CD4-positive, alpha-beta T cell (primary cell): ENCODE measurements around the gene TARM1. TPM values are rescaled to one million over a fixed set of nuclear protein-coding genes. Genes with fewer than 3 reads are reported as not detected.

Experiments
- ATAC-seq: fragments of 200-7000 bp; cut with Tn5 transposase; one replicate; pipeline ENCODE4 v1.10.0; 2022; ENCODE audit warnings: mild to moderate bottlenecking; ENCODE audit not compliant: poor library complexity
- CTCF ChIA-PET: fragments of 350-600 bp; sonication (Branson Sonifier 250); formaldehyde crosslinking; loops from one replicate; lab custom pipeline; 2021; ENCODE audit warnings: antibody characterized with exemption, inconsistent platforms; lab: Charles Lee
- POLR2A ChIA-PET: fragments of 350-600 bp; sonication (Branson Sonifier 250); formaldehyde crosslinking; loops from one replicate; lab custom pipeline; 2021; ENCODE audit warnings: antibody characterized with exemption, inconsistent platforms; lab: Charles Lee
- DNase-seq, 14 experiments: peaks; one replicate each; pipeline ENCODE4 v3.0.0-alpha.2; 2013 to 2020; ENCODE audit warnings: mixed read lengths in 2 of 14
- H3K27ac ChIP-seq, 2 donors: one replicate each; pipeline versions ENCODE4 v1.5.1 to v1.7.0; 2013; ENCODE audit warnings: low read length in 2 of 2, low read depth in 1 of 2, mild to moderate bottlenecking in 1 of 2
- H3K27me3 ChIP-seq, 2 experiments: 1 replicate in 1 of 2; 2 replicates in 1 of 2; pipeline versions ENCODE4 v1.6.1 to v1.7.0; 2013; ENCODE audit warnings: low read length in 2 of 2, control low read depth in 1 of 2, mild to moderate bottlenecking in 1 of 2, moderate library complexity in 1 of 2; ENCODE audit not compliant: insufficient read depth in 2 of 2, control insufficient read depth in 1 of 2
- H3K36me3 ChIP-seq: one replicate; pipeline ENCODE4 v1.6.1; 2013; ENCODE audit warnings: low read length, control low read depth; ENCODE audit not compliant: insufficient read depth
- H3K4me1 ChIP-seq: one replicate; pipeline ENCODE4 v1.6.1; 2013; ENCODE audit warnings: low read length, control low read depth; ENCODE audit not compliant: insufficient read depth
- H3K4me3 ChIP-seq: one replicate; pipeline ENCODE4 v1.5.1; 2013; ENCODE audit warnings: mild to moderate bottlenecking, low read length, moderate library complexity
- H3K9me3 ChIP-seq, 2 experiments: 1 replicate in 1 of 2; 2 replicates in 1 of 2; pipeline versions ENCODE4 v1.6.1 to v1.7.0; 2013; ENCODE audit warnings: low read length in 2 of 2, mild to moderate bottlenecking in 2 of 2, control low read depth in 1 of 2, moderate library complexity in 1 of 2; ENCODE audit not compliant: control insufficient read depth in 1 of 2, insufficient read depth in 1 of 2
- H3K27ac Mint-ChIP-seq: one replicate; pipeline ENCODE4 v1.8.0; 2020; ENCODE audit warnings: mixed read lengths
- H3K27me3 Mint-ChIP-seq: one replicate; pipeline ENCODE4 v1.8.0; 2021; ENCODE audit warnings: mixed read lengths
- H3K36me3 Mint-ChIP-seq: one replicate; pipeline ENCODE4 v1.8.0; 2021; ENCODE audit warnings: low read depth, mixed read lengths
- H3K4me1 Mint-ChIP-seq: one replicate; pipeline ENCODE4 v1.8.0; 2021; ENCODE audit warnings: low read depth, mixed read lengths
- H3K4me3 Mint-ChIP-seq: one replicate; pipeline ENCODE4 v1.8.0; 2020; ENCODE audit warnings: mild to moderate bottlenecking, mixed read lengths
- H3K9me3 Mint-ChIP-seq: one replicate; pipeline ENCODE4 v1.8.0; 2020; ENCODE audit warnings: mixed read lengths
- intact Hi-C, 2 experiments: fragments of 100-400 bp; cut with DNase I in 1 of 2; cut with micrococcal nuclease in 1 of 2; formaldehyde crosslinking; loops; one replicate each; pipeline versions ENCODE4 v1.15.1 to v1.9.0; 2023 to 2025; cut with DNase I, micrococcal nuclease
- total RNA-seq, 174 experiments: library from RNA in 2 of 174; stranded (reverse) in 2 of 174; gene quantifications; one replicate each; pipeline ENCODE4 v1.2.3 and lab custom pipeline; 2021 to 2026
- TF ChIP-seq, protein P1 (sequence below): fragments of 200-600 bp; IDR thresholded peaks from one replicate; pipeline ENCODE4 v1.8.0; 2022; ENCODE audit warnings: antibody characterized with exemption, mild to moderate bottlenecking

Gene TARM1
- total RNA-seq, 2 experiments from 2014 or later, result not detected

DNA sequence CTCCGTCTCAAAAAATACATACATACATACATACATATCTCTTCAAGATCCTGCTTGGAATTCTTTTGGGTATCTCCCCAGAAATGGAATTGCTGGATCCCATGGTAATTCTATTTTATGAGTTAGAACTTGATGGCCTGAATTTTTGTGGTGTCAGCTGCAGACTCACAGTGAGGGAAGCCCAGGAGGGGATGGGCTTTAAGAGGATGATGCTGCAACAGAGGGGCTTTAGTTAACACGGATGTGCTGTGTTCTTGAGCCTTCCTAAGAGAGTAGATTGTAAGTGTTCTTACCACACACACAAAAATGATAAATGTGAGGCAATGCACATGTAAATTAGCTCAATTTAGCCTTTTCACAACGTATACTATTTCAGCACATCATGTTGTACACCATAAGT is 58.0 kb downstream of the TARM1 start:
- CTCF ChIA-PET, result interaction anchor here (1.1 to 2.0 kb wide), 5 partner anchors 10 to 230 kb away, joined by 3 to 8 read pairs (median 5); no protein-coding TSS in a partner anchor
- no peak for ATAC-seq
- H3K9me3 ChIP-seq, result peaks cover 0 to 6% of the 10 kb centered on the region in 2 experiments
- H3K36me3 Mint-ChIP-seq, result no peaks in the 10 kb centered on the region
- intact Hi-C loops, result loop anchor here (1.0 to 5.0 kb wide), 4 partner anchors 116 to 251 kb away; partner anchors contain the start of gene CACNG7 (in 1 of the 2)
- no peak overlapping the region for H3K4me3 ChIP-seq
- H3K27ac ChIP-seq, result no peak overlapping the region
- POLR2A ChIA-PET, result interaction anchor here (1.1 kb wide), 1 partner anchor 157 kb away, joined by 4 read pairs; no protein-coding TSS in a partner anchor
- H3K9me3 Mint-ChIP-seq, result no peaks in the 10 kb centered on the region
- no peaks in the 10 kb centered on the region for H3K36me3 ChIP-seq
- TF ChIP-seq, protein P1, sequence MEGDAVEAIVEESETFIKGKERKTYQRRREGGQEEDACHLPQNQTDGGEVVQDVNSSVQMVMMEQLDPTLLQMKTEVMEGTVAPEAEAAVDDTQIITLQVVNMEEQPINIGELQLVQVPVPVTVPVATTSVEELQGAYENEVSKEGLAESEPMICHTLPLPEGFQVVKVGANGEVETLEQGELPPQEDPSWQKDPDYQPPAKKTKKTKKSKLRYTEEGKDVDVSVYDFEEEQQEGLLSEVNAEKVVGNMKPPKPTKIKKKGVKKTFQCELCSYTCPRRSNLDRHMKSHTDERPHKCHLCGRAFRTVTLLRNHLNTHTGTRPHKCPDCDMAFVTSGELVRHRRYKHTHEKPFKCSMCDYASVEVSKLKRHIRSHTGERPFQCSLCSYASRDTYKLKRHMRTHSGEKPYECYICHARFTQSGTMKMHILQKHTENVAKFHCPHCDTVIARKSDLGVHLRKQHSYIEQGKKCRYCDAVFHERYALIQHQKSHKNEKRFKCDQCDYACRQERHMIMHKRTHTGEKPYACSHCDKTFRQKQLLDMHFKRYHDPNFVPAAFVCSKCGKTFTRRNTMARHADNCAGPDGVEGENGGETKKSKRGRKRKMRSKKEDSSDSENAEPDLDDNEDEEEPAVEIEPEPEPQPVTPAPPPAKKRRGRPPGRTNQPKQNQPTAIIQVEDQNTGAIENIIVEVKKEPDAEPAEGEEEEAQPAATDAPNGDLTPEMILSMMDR, result no peak
- H3K4me1 Mint-ChIP-seq, result no peaks in the 10 kb centered on the region
- H3K4me1 ChIP-seq, result peaks cover 6% of the 10 kb centered on the region
- no peak overlapping the region for H3K27ac Mint-ChIP-seq
- no peak for DNase-seq
- H3K27me3 Mint-ChIP-seq, result peaks cover 48% of the 10 kb centered on the region
- H3K4me3 Mint-ChIP-seq, result no peak overlapping the region
- peaks cover 10 to 22% of the 10 kb centered on the region in 2 experiments for H3K27me3 ChIP-seq

DNA sequence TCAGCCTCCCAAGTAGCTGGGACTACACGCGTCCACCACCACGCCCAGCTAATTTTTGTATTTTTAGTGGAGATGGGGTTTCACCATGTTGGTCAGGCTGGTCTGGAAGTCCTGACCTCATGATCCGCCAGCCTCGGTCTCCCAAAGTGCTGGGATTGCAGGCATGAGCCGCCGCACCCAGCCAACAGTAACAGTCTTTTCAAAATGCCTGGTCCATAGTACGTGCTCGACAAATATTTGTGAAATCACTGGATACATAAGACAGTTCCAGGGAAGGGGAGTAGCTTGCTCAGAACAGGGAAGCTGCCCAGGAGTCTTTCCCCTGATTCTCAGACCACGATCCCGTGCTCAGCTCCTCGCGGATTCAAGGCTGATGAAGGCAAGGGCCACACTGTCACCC is 59.2 kb downstream of the TARM1 start:
- no peaks in the 10 kb centered on the region for H3K9me3 Mint-ChIP-seq
- H3K4me1 ChIP-seq, result peaks cover 6% of the 10 kb centered on the region
- POLR2A ChIA-PET, result no interaction called here

DNA sequence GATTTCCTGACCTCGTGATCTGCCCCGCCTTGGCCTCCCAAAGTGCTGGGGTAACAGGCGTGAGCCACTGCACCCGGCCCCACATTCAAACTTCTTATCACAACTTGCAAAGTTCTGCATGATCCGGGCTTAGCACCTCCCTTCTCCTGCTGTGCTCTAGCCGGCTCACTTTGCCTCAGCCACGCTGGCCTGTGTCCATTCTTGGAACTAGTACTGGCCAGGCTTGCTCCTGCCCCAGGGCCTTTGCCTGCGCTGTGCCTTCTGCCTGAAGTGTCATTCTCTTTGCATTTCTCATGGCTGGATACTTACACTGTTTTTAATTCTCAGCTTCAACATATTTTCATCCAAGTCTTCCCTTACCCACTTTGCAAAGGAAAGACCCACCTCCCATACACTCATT is 59.8 kb downstream of the TARM1 start:
- ATAC-seq (no peak), DNase-seq (no peak)
- Histone ChIP-seq H3K27ac (no peak overlapping the region), H3K27me3 (peaks cover 10 to 25% of the 10 kb centered on the region in 2 experiments), H3K4me1 (peaks cover 6% of the 10 kb centered on the region), H3K4me3 (no peak overlapping the region), H3K36me3 (no peaks in the 10 kb centered on the region), H3K9me3 (peaks cover 0 to 6% of the 10 kb centered on the region in 2 experiments)
- TF ChIP-seq, protein P1, result no peak
- Mint-ChIP-seq H3K9me3 (no peaks in the 10 kb centered on the region), H3K36me3 (no peaks in the 10 kb centered on the region), H3K27ac (no peak overlapping the region), H3K4me3 (no peak overlapping the region), H3K27me3 (peaks cover 57% of the 10 kb centered on the region), H3K4me1 (no peaks in the 10 kb centered on the region)
- CTCF ChIA-PET, result interaction anchor here (1.1 to 1.4 kb wide), 2 partner anchors 9 to 228 kb away, joined by 3 read pairs; no protein-coding TSS in a partner anchor
- intact Hi-C loops, result loop anchor here (5.0 kb wide), 3 partner anchors 114 to 249 kb away; partner anchors contain the start of gene CACNG7 (in 1 of the 2)
- POLR2A ChIA-PET, result no interaction called here

More for the DNA sequence above, 59.2 kb downstream of the TARM1 start:
- no peaks in the 10 kb centered on the region for H3K36me3 ChIP-seq
- CTCF ChIA-PET, result interaction anchor here (1.4 kb wide), 1 partner anchor 8 kb away, joined by 3 read pairs; no protein-coding TSS in a partner anchor
- Mint-ChIP-seq H3K36me3 (no peaks in the 10 kb centered on the region), H3K4me1 (no peaks in the 10 kb centered on the region), H3K4me3 (no peak overlapping the region), H3K27me3 (peaks cover 54% of the 10 kb centered on the region), H3K27ac (no peak overlapping the region)
- no peak overlapping the region for H3K4me3 ChIP-seq
- TF ChIP-seq, protein P1, result no peak
- no peak overlapping the region for H3K27ac ChIP-seq
- intact Hi-C loops, result loop anchor here (5.0 kb wide), 3 partner anchors 115 to 250 kb away; partner anchors contain the start of gene CACNG7 (in 1 of the 2)
- H3K27me3 ChIP-seq, result peaks cover 10 to 25% of the 10 kb centered on the region in 2 experiments
- ATAC-seq, result no peak
- peaks cover 0 to 6% of the 10 kb centered on the region in 2 experiments for H3K9me3 ChIP-seq
- DNase-seq, result no peak

Other genes with a start within 250 kb of the TARM1 start
- 100 to 1,000 TPM; 444 to 448 TPM for gene MYADM, start 213.5 kb downstream of the TARM1 start, total RNA-seq
- 1 to 10 TPM; 1.5 to 1.6 TPM for gene PRKCG, start 199.2 kb downstream of the TARM1 start, total RNA-seq
- gene CACNG7, start 172.1 kb downstream of the TARM1 start, total RNA-seq, result not detected
- gene CACNG8, start 118.4 kb downstream of the TARM1 start, total RNA-seq, result not detected
- not detected for gene CACNG6, start 89.7 kb downstream of the TARM1 start, total RNA-seq
- not detected for gene VSTM1, start 17.5 kb downstream of the TARM1 start, total RNA-seq
- under 1 TPM; 0.41 to 0.42 TPM for gene OSCAR, start 19.4 kb upstream of the TARM1 start, total RNA-seq
- 10 to 100 TPM; 63.0 to 63.5 TPM for gene NDUFA3, start 21.5 kb upstream of the TARM1 start, total RNA-seq
- 10 to 100 TPM; 10.1 to 11.2 TPM for gene TFPT, start 34.3 kb upstream of the TARM1 start, total RNA-seq
- gene PRPF31, start 34.4 kb upstream of the TARM1 start, total RNA-seq, result 10 to 100 TPM; 52.9 to 55.9 TPM
- 10 to 100 TPM; 26.7 to 28.7 TPM for gene CNOT3, start 56.4 kb upstream of the TARM1 start, total RNA-seq
- gene LENG1, start 78.4 kb upstream of the TARM1 start, total RNA-seq, result 10 to 100 TPM; 14.4 to 16.0 TPM
- 1 to 10 TPM in 1 of 2 experiments, under 1 TPM in 1; 0.84 to 1.5 TPM for gene TMC4, start 91.8 kb upstream of the TARM1 start, total RNA-seq
- 10 to 100 TPM; 13.7 to 18.0 TPM for gene MBOAT7, start 108.2 kb upstream of the TARM1 start, total RNA-seq
- 1 to 10 TPM; 8.4 to 8.6 TPM for gene TSEN34, start 109.9 kb upstream of the TARM1 start, total RNA-seq
- gene RPS9, start 119.5 kb upstream of the TARM1 start, total RNA-seq, result 1,000 to 10,000 TPM; 2,017 to 2,050 TPM
- gene LILRB3, start 141.6 kb upstream of the TARM1 start, total RNA-seq, result 1 to 10 TPM; 1.1 to 1.3 TPM
- under 1 TPM in 1 of 2 experiments, not detected in 1; 0.60 TPM for gene LILRA6, start 161.4 kb upstream of the TARM1 start, total RNA-seq
- not detected for gene LILRB5, start 175.9 kb upstream of the TARM1 start, total RNA-seq
- gene LILRB2, start 199.7 kb upstream of the TARM1 start, total RNA-seq, result 1 to 10 TPM; 1.3 to 1.5 TPM
- 1 to 10 TPM; 1.5 TPM for gene LILRA5, start 231.8 kb upstream of the TARM1 start, total RNA-seq